HG02943 (cell line): ENCODE results near the gene COPZ1.

Experiments
- ATAC-seq: cut with Tn5 transposase; IDR thresholded peaks from one replicate; pipeline ENCODE4 v1.9.1; 2021; ENCODE audit warnings: mild to moderate bottlenecking, low read depth, moderate library complexity; ENCODE audit not compliant: unreplicated experiment

COPZ1 gene

DNA sequence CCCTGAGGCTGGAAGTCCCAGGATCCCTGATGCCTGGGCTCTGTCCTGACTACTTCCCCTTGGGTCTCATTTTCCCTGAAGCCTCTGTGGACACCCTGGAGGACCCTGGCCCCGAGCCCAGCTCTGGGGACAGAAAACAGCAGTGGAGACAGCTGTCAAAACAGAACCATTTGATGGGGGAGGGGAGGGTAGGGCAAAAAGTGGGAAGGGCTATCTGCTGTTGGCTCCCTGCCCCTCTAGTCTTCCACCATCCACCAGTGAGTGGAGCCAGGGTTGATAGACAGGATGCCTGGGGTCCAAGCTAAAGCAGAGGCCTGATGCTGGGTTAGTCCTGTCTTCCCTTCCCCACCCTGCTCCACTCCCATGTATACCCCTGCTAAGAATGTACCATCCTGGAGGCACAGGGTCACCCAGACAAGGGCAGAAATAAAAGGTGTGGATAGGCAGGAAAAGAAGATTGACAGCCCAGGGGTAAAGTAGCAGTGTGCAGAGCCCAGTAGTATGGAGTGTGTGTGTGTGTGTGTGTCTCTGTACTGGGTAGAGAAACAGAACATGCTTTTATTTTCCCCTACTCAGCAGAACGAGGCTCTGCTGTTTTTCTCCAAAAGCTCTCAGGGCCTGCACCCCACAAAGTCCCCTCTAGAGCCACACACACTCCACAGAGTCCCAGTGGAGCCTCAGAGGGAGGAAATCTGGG lies 49.8 kb downstream of the COPZ1 start:
- ATAC-seq: no peak

GRCh38 chr12:54375259-54375579 lies 50.3 kb downstream of the COPZ1 start:
- ATAC-seq: no peak

DNA sequence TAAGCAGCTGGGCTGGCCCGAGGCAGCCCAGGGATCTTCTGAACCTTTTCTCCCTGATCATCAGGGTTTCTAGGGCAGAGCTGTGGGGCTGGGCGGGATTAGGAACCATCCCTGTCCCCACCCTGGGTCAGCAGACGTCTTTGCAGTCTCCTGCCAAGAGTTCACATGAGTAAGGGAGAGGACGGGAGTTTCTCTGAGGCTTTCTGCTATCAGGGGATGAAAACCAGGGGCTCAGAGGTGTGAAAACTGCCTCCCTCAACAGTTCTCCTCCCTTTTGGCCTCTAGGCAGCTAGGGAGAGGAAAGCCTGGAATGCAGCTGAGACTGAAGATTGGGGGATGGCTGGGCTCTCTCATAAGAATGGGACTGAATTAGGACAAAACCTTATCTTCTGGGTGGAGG lies 51.7 kb downstream of the COPZ1 start:
- no peak for ATAC-seq

DNA sequence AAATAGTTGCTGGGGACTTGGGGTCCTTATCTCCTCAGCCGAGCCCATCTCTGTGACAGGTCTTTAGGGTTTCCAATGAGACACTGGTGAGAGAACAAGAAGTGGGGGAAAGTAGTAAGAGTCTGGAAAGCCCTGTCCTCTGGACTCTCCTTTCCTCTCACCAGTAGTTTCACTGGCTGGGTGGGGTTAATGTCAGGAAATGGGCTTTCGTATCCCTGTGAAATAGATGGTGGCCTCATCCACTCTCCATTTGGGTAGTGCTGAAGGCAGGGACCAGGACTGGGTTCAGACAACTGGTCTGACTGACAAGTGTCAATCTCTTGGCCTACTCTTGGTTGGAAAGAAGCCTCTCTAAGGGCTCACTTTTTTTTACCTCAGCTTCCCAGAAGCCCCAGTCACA lies 52.1 kb downstream of the COPZ1 start:
- ATAC-seq: no peak

GRCh38 chr12:54377797-54378515 lies 53.0 kb downstream of the COPZ1 start:
- ATAC-seq: no peak

DNA sequence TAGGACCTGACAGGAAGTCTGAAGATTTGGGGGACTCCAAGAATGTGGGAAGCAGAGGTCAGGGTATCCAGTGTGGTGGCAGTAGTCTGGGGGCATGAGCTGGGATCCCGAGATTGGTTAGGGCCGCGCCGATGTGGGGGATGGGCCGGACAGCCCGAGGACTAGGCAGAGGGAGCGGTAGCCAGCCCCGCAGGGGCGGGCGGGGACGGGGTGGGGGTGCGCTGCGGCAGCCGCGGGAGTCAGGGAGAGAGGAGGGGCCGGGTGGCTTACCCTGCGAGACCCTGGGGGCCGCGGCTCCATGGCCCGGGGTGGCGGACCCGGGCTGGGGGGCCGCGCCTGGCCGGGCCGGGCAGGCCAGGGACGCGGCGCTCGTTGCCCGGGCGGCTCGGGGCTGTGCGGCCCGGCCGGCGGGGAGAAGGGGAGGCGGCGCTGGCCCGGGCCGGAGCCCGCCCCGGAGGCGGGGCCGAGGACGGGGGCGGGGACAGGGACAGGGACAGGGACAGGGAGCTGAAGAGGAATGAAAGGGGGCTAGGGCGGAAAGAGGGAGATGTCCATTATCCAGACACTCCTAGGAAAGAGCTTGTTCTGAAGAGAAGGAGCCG lies 54.0 kb downstream of the COPZ1 start:
- ATAC-seq: no peak

- peak; percentile 70 for ATAC-seq
These were observed 54.7 kb downstream of the COPZ1 start for GRCh38 chr12:54379398-54380201.

GRCh38 chr12:54381136-54381535 lies 56.2 kb downstream of the COPZ1 start:
- no peak for ATAC-seq

GRCh38 chr12:54383041-54383609 lies 58.2 kb downstream of the COPZ1 start:
- no peak for ATAC-seq

DNA sequence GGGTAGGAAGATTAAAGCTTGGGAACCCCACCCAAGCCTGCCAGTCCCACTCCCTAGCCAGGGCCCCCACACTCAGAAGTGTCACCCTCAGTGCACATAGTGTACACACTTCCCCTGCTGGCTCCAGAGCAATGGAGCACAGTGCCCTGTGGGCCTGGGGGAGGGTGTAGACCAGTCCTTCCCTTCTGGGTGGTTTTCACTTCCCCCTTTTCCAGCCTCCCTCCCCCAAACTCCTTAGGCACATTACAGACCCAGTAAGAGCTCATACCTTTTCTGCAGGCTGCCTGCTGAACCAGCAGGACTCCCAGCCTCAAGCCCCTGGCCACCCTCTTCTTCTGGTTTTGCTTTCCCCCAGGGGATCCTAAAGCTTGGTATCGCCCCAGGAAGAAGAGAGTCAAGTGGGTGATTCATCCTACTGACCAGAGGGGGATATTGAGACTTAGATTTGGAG lies 59.7 kb downstream of the COPZ1 start, which contains the start of gene ZNF385A:
Gene ZNF385A (minus strand): TSS at position 143 of the 451 bp plus-strand sequence. CDS start 219 bp downstream, outside the sequence.
- ATAC-seq: no peak

DNA sequence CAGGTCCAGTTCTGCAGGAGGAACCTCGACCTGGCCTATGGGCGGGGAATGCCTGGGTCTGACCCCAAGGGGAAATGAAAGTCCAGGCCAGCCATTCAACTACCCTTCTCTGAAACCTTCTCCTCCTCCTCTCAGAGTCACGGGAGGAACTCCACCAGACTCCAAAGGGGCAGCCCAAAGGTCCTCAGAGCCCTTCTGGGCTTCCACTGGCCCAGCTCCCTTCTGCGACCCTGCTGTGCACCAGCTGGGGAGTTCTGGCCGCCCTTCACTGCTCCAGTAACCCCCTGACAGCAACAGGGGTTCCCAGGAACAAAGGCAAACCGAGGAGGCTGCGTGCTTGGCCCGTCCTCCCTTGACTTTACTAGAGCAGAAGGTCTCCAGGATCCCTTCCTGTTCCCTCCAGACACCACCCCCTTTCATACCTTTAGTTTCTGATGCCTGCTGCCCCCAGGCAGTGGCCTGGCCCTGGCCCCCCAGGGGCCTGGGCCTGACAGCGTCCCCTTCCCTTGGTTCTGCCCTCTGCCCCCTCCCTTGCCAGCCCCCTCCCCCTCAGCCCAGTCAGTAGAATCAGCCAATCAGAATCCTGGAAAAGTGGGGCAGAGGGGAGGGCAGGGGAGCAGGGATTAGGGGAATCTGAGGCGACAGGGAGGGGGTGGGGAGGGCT lies 60.5 kb downstream of the COPZ1 start:
- ATAC-seq: no peak

DNA sequence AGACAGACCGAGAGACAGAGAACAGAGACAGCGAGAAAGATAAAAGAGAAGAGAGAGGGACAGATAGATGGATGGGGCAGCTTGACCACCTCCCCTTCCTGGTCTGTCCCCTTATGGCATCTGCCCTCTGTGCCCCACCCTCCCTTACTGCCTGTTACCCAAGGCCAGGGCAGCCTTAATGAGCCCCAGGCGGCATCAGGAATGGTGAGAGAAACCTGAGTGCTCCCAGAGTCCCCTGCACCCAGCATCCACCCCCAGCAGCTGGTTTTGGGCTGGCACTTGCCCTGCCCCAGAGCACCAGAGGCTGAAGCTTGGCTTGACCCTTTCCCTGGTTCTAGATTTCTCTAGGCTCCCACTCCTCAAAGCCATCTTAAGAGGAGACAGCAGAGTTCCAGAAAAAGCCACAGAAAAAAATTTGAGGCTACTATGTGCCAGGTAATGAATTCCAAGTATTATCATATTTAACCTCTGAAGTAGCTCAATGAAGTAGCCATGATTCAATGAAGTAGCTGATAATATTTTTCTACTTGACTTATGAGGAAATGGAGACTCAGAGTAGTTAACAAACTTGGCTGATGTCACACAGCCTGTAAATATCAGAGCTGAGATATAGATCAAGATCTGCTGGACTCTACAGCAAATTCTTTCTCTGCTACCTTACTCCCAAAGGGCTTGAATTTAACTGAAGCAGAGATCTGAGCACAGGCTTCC lies 61.6 kb downstream of the COPZ1 start:
- ATAC-seq: no peak

DNA sequence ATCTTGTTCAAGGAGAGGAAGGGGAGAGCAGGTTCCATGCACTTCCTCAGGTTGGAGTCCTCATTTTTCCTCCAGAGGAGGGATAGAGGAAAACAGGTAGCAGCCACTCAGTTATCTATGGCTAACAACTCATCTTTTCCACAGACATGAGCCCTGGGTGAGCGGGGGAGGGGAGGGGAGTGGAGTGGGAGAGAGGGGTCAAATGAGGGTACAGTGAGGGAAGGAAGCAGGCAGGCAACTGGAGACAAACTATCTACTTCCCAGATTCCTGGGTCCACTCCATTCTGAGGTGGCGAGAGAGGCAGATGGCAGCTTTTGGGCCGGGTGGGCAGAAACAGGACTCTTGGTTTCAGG lies 62.2 kb downstream of the COPZ1 start:
- ATAC-seq: no peak

GRCh38 chr12:54388237-54389133 lies 63.6 kb downstream of the COPZ1 start:
- ATAC-seq: no peak

DNA sequence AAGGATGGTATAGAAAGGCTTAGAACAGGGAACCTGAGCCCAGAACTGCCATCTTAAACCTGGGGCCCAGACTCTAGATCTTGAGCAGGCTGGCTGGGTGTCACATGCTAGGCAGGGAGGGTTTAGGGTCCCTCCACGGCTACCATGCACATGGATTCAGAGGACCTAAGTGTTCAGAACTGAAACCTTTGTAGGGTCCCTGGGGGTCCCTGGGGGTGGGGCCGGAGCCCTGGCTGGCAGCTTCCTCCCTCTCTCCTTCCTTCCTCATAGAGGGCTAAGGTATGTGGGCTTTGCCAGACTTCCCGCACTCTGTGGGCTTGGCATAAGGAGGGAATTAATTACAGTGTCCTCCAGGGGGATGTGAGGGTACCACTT lies 64.2 kb downstream of the COPZ1 start:
- ATAC-seq: no peak

DNA sequence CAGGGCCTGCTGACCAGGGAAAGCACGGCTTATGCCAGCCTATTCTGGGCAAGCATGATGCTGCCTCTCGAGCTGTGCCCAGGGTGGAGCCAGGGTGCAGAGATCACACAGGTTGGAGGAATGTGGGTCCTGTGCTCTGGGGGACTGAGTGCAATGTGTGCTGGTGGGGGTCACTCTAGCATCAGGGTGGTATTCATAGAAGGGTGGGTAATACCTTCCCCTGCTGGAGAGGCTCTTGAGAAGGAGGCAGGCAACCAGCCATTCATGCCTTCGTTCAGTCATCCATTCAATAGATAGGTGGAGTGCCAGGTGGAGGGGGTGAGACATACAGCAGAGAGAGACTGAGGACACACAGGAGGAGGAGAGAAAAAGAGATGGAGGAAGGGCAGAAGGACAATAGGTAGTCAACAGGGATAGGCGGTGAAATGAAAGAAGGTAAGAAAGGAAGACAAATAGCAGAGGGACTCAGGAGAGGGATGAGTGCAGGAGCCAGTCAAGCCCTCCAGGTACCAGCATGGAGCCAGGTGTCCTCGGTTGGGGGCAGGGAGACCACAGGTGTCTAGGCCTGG lies 64.8 kb downstream of the COPZ1 start:
- no peak for ATAC-seq

- ATAC-seq: no peak
These were observed 65.3 kb downstream of the COPZ1 start for GRCh38 chr12:54390176-54390667.
